OCI-LY1 (cell line): ENCODE measurements around the gene FAM184A.

Experiments
- H2AFZ ChIP-seq: fragments of 200-600 bp; sonication (generic), shearing (Covaris generic); 2 replicates; pipeline ENCODE4 v1.6.0; 2014; ENCODE audit warnings: antibody characterized with exemption, mild to moderate bottlenecking, low read length
- H3F3A ChIP-seq: fragments of 200-600 bp; sonication (generic), shearing (Covaris generic); 2 replicates; pipeline ENCODE4 v1.6.0; 2014; ENCODE audit warnings: mild to moderate bottlenecking, antibody characterized with exemption, low read length, moderate library complexity; ENCODE audit not compliant: insufficient read depth
- H3K27ac ChIP-seq: fragments of 200-600 bp; sonication (generic); 2 replicates; pipeline ENCODE4 v1.5.1; 2014; ENCODE audit warnings: low read length, mixed run types, mild to moderate bottlenecking, low read depth; ENCODE audit not compliant: poor library complexity, severe bottlenecking
- H3K27me3 ChIP-seq: fragments of 200-600 bp; sonication (generic); 2 replicates; pipeline ENCODE4 v1.6.0; 2014; ENCODE audit warnings: antibody characterized with exemption, mild to moderate bottlenecking, low read length, moderate library complexity; ENCODE audit not compliant: insufficient read depth
- H3K36me3 ChIP-seq: fragments of 200-600 bp; sonication (generic); 2 replicates; pipeline ENCODE4 v1.6.1; 2014; ENCODE audit warnings: mild to moderate bottlenecking, antibody characterized with exemption, low read length, moderate library complexity, mixed read lengths; ENCODE audit not compliant: insufficient read depth
- H3K4me1 ChIP-seq: fragments of 200-600 bp; sonication (generic); 2 replicates; pipeline ENCODE4 v1.5.1; 2014; ENCODE audit warnings: mild to moderate bottlenecking, low read length, moderate library complexity; ENCODE audit not compliant: insufficient read depth, severe bottlenecking
- H3K4me2 ChIP-seq: fragments of 200-600 bp; sonication (generic), shearing (Covaris generic); 2 replicates; pipeline ENCODE4 v1.6.1; 2014; ENCODE audit warnings: low read length
- H3K4me3 ChIP-seq: fragments of 200-600 bp; sonication (generic); 2 replicates; pipeline ENCODE4 v1.5.1; 2014; ENCODE audit warnings: low read length, low read depth, mild to moderate bottlenecking, mixed read lengths; ENCODE audit not compliant: poor library complexity, severe bottlenecking
- H3K79me2 ChIP-seq: fragments of 200-600 bp; shearing (Covaris generic); 2 replicates; pipeline ENCODE4 v1.6.1; 2016; ENCODE audit warnings: mixed run types, low read length, mixed read lengths; ENCODE audit not compliant: insufficient read depth
- H3K9ac ChIP-seq: fragments of 200-600 bp; sonication (generic), shearing (Covaris generic); 2 replicates; pipeline ENCODE4 v1.6.1; 2014; ENCODE audit warnings: mild to moderate bottlenecking, low read length, mixed read lengths
- H3K9me2 ChIP-seq: fragments of 200-600 bp; sonication (generic), shearing (Covaris generic); 2 replicates; pipeline ENCODE4 v1.6.1; 2014; ENCODE audit warnings: low read depth, mild to moderate bottlenecking, low read length, mixed read lengths
- H3K9me3 ChIP-seq: fragments of 200-600 bp; shearing (Covaris generic); 2 replicates; pipeline ENCODE4 v1.6.1; 2014; ENCODE audit warnings: low read length, mixed read lengths
- H4K20me1 ChIP-seq: fragments of 200-600 bp; sonication (generic), shearing (Covaris generic); 2 replicates; pipeline ENCODE4 v1.6.0; 2016; ENCODE audit warnings: mild to moderate bottlenecking, low read length; ENCODE audit not compliant: insufficient read depth
- CTCF ChIP-seq: fragments of 200-600 bp; sonication (generic), shearing (Covaris generic); IDR thresholded peaks from 2 replicates; pipeline ENCODE4 v1.5.1; 2017; ENCODE audit warnings: mild to moderate bottlenecking, antibody characterized with exemption, low read length, moderate library complexity, mixed read lengths
- EZH2 ChIP-seq: fragments of 200-600 bp; sonication (generic), shearing (Covaris generic); IDR thresholded peaks from 2 replicates; pipeline ENCODE4 v1.8.0; 2017; ENCODE audit warnings: borderline replicate concordance, mixed run types, mild to moderate bottlenecking, antibody characterized with exemption, low read length, moderate library complexity, mixed read lengths

FAM184A gene

GRCh38 chr6:119035459-119035858 lies 43.0 kb downstream of the FAM184A start:
- H3K4me2 ChIP-seq: no peak overlapping the region
- no peak overlapping the region for H3K4me3 ChIP-seq
- TF ChIP-seq CTCF (no peak), EZH2 (no peak)
- no peak overlapping the region for H3K27ac ChIP-seq
- H3K27me3 ChIP-seq: no peaks in the 10 kb centered on the region
- no peaks in the 10 kb centered on the region for H4K20me1 ChIP-seq
- no peak overlapping the region for H3K9ac ChIP-seq
- H2AFZ ChIP-seq: no peak overlapping the region
- H3K4me1 ChIP-seq: no peaks in the 10 kb centered on the region
- H3K79me2 ChIP-seq: no peaks in the 10 kb centered on the region
- no peaks in the 10 kb centered on the region for H3K36me3 ChIP-seq
- H3F3A ChIP-seq: no peaks in the 10 kb centered on the region
- H3K9me3 ChIP-seq: no peaks in the 10 kb centered on the region
- H3K9me2 ChIP-seq: no peaks in the 10 kb centered on the region

DNA sequence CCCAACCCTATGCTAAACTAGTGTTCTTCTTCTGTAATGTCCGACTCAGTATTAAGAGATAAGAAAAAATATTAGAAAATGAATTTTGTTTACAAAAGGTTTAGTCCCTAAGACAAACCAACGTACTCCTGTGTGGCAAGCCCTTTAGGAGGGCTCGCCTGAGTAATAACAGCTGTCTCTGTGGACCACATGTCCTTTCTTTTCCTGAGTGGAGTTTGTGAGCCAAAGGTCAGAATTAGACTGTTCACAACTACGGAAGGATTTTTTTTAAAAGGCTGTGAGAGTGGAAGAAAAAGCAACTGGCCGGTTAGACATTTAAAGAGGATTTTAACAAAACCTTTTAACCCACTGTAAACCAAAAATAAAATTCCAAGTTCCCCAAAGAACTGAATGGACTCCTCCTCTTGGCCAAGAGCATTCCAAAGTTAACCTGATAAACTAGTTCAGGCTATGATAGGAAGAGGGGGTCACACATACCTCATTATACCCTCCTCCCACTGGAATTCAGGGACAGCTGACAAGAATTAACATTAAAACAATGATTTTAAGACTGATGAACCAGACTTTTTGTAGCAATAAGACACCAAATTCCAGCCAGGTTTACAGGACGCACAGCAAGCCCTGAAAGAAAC lies 43.5 kb downstream of the FAM184A start:
- Histone ChIP-seq H3K36me3 (no peaks in the 10 kb centered on the region), H3K79me2 (no peaks in the 10 kb centered on the region), H3K27me3 (no peaks in the 10 kb centered on the region), H3K9ac (no peak overlapping the region), H3K9me3 (no peaks in the 10 kb centered on the region), H4K20me1 (no peaks in the 10 kb centered on the region), H3K4me3 (no peak overlapping the region), H3K27ac (no peak overlapping the region), H3K9me2 (no peaks in the 10 kb centered on the region), H3K4me2 (no peak overlapping the region), H3K4me1 (no peaks in the 10 kb centered on the region), H2AFZ (no peak overlapping the region), H3F3A (no peaks in the 10 kb centered on the region)
- TF ChIP-seq EZH2 (no peak), CTCF (no peak)

DNA sequence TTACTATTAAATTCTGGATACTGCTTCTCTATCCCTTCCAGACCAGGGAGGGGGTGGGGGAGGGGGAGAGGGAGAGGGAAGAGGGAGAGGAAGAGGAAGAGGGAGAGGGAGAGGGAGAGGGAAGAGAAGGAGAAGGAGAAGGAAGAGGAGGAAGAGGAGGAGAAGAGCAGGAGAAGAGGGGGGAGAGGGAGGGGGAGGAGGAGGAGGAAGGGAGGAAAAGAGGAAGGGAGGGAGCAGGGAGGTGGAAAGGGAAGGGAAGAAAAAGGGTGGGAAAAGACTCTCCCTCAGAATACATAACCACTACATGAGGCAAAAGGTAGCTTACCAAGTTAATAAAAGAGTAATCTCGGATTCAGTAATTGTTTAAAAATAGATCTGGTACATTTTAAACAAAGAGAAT lies 46.0 kb downstream of the FAM184A start:
- Histone ChIP-seq H3K4me1 (no peaks in the 10 kb centered on the region), H3K9me2 (no peaks in the 10 kb centered on the region), H3K9me3 (no peaks in the 10 kb centered on the region), H3K79me2 (no peaks in the 10 kb centered on the region), H3K4me2 (no peak overlapping the region), H3K9ac (no peak overlapping the region), H3K27ac (no peak overlapping the region), H3K36me3 (no peaks in the 10 kb centered on the region), H3F3A (no peaks in the 10 kb centered on the region), H2AFZ (no peak overlapping the region), H3K4me3 (no peak overlapping the region), H4K20me1 (no peaks in the 10 kb centered on the region), H3K27me3 (no peaks in the 10 kb centered on the region)
- TF ChIP-seq CTCF (no peak), EZH2 (no peak)
